H1 (cell line): Measurements from ENCODE around the gene PXT1. TPM values are rescaled to one million over a fixed set of nuclear protein-coding genes. Genes with fewer than 3 reads are reported as not detected.

ENCODE experiments used
- CHD7 ChIP-seq: fragments of 300-600 bp; sonication (generic); IDR thresholded peaks from 2 replicates; pipeline ENCODE4 v1.7.1; 2012; ENCODE audit warnings: low read length, moderate library complexity, mild to moderate bottlenecking, inconsistent platforms; ENCODE audit not compliant: insufficient replicate concordance
- EZH2 ChIP-seq: fragments of 200-600 bp; sonication (generic); IDR thresholded peaks from 2 replicates; pipeline ENCODE4 v1.7.1; 2012; ENCODE audit warnings: low read depth, mild to moderate bottlenecking, moderate library complexity, low read length, inconsistent platforms; ENCODE audit not compliant: severe bottlenecking
- GABPA ChIP-seq: IDR thresholded peaks from 2 replicates; pipeline ENCODE4 v1.6.1; 2011; ENCODE audit warnings: mild to moderate bottlenecking, low read length, moderate library complexity, borderline replicate concordance; ENCODE audit not compliant: insufficient read depth
- RXRA ChIP-seq: IDR thresholded peaks from 2 replicates; pipeline ENCODE4 v1.6.1; 2011; ENCODE audit warnings: low read depth, mild to moderate bottlenecking, low read length, moderate library complexity; ENCODE audit not compliant: insufficient read depth
- polyA plus RNA-seq, 7 experiments: library from polyadenylated mRNA; depleted of rRNA in 3 of 7; stranded (reverse) in 5 of 7; unstranded in 2 of 7; fragments of >200 nt in 5 of 7; fragments of 200-250 nt in 2 of 7; gene quantifications; 1 replicate in 5 of 7; 2 replicates in 1 of 7; 4 replicates in 1 of 7; pipeline versions ENCODE4 v1.2.1 to v1.2.3, GENCODE V29; 2011 to 2013; ENCODE audit warnings: missing spikeins in 2 of 7, mixed read lengths in 2 of 7
- total RNA-seq: library from RNA; stranded (reverse); fragmentation: NEBNext Ultra II Directional; extraction: Animal tissue kit (Norgen Biotek cat#: 25700); gene quantifications from 2 replicates; pipeline ENCODE4 v1.2.1, GENCODE V29; 2021

Gene PXT1
- total and polyA plus RNA-seq, 2 of the 8 experiments (the other 6 are each of a cell fraction or from before 2014, with no cell fraction given) = 0.06 TPM; not detected in 1

GRCh38 chr6:36345681-36346466 is 96.8 kb downstream of the PXT1 start (continued):
- TF ChIP-seq CHD7 (no peak), EZH2 (no peak), GABPA (no peak), RXRA (no peak)
